DMS 273 (cell line): ENCODE results near the gene DAZ3.
"Not testable (repeated sequence)": the region's sequence is repeated elsewhere in the genome, so short reads cannot be mapped to it uniquely, and the experiment has no call there.

Experiments used
- DNase-seq: peaks from one replicate; lab custom pipeline; 2025; ENCODE audit not compliant: unreplicated experiment; lab: John Stamatoyannopoulos, UW

DAZ3 gene, protein sequence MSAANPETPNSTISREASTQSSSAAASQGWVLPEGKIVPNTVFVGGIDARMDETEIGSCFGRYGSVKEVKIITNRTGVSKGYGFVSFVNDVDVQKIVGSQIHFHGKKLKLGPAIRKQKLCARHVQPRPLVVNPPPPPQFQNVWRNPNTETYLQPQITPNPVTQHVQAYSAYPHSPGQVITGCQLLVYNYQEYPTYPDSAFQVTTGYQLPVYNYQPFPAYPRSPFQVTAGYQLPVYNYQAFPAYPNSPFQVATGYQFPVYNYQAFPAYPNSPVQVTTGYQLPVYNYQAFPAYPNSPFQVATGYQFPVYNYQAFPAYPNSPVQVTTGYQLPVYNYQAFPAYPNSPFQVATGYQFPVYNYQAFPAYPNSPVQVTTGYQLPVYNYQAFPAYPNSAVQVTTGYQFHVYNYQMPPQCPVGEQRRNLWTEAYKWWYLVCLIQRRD

GRCh38 chrY:24813293-24813692 lies at the start of gene DAZ3:
TSS of gene DAZ3 (minus strand) at chrY:24813393. CDS start at chrY:24813185, 208 bp downstream.
- not testable (repeated sequence) for DNase-seq

DNA sequence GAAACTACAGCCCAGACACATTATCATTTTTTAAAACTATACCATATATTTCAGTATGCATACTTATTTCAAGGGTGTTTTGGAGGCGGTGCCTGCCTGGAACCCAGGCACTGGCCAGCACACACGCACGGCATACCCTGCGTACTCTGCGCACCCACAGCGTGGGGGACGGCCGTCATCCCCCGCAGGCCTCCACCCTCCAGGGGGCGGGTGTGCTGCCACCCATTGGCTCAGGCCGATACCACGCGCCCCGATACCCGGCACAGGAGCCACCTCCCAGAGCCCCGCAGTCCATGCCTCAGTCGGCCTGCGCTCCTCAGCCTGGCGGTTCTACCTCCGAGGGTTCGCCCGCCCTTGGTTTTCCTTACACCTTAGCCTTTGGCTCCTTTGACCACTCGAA lies 20.4 kb upstream of the DAZ3 start, which contains the start of gene DAZ4:
Gene DAZ4 (plus strand): TSS at position 301 of the 400 bp plus-strand sequence. CDS start 208 bp downstream, outside the sequence.
- DNase-seq, result not testable (repeated sequence)

DNA sequence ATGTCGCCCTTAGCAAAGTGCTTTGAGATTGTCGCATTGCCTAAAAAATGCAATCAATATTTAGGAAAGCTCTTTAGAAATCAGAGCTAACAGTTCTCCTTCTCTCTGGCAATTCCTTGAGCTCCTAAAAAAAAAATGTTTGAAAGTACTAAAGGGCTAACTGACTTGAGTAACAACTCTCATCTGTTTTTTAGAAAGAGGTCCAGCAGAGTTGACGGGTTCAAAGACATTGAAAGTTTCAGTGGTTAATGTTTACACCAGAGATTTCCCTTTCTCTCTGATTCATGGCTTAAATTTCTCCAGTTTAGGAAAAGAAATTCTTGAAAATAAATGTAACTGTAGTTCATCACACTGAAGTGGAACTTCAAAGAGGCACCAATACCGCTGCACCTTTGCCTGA lies 11.9 kb upstream of the DAZ3 start:
- not testable (repeated sequence) for DNase-seq

- not testable (repeated sequence) for DNase-seq
Measured at GRCh38 chrY:24824184-24824879, 11.1 kb upstream of the DAZ3 start.

- not testable (repeated sequence) for DNase-seq
Measured at GRCh38 chrY:24821836-24822235, 8.6 kb upstream of the DAZ3 start.
